Neuronal stem cell (in vitro differentiated cells): ENCODE data around the gene MMP14. TPM values are rescaled to one million over a fixed set of nuclear protein-coding genes. Genes with fewer than 3 reads are reported as not detected.
A peak's percentile ranks its signal among the peaks of the same experiment; 100 is the strongest.

Experiments
- DNase-seq: peaks from one replicate; pipeline ENCODE4 v3.0.0-alpha.2; 2013; ENCODE audit warnings: low spot score
- H2AFZ ChIP-seq: one replicate; pipeline ENCODE4 v1.6.1; 2013; ENCODE audit warnings: mild to moderate bottlenecking, low read length, inconsistent platforms
- H2AK5ac ChIP-seq: 2 replicates; pipeline ENCODE4 v1.6.1; 2013; ENCODE audit warnings: low read depth, mild to moderate bottlenecking, inconsistent platforms, low read length, moderate library complexity, mixed read lengths
- H2BK120ac ChIP-seq: 2 replicates; pipeline ENCODE4 v1.6.1; 2013; ENCODE audit warnings: low read depth, mild to moderate bottlenecking, inconsistent platforms, low read length, moderate library complexity, mixed read lengths
- H2BK12ac ChIP-seq: one replicate; pipeline ENCODE4 v1.6.1; 2013; ENCODE audit warnings: low read length, inconsistent platforms
- H2BK15ac ChIP-seq: 2 replicates; pipeline ENCODE4 v1.6.1; 2013; ENCODE audit warnings: mild to moderate bottlenecking, low read length, inconsistent platforms, mixed read lengths
- H2BK5ac ChIP-seq: one replicate; pipeline ENCODE4 v1.6.1; 2013; ENCODE audit warnings: inconsistent platforms, mild to moderate bottlenecking, low read length, moderate library complexity
- H3K14ac ChIP-seq: one replicate; pipeline ENCODE4 v1.6.1; 2013; ENCODE audit warnings: low read length, inconsistent platforms
- H3K18ac ChIP-seq: 2 replicates; pipeline ENCODE4 v1.6.1; 2013; ENCODE audit warnings: low read length, inconsistent platforms
- H3K23ac ChIP-seq: 2 replicates; pipeline ENCODE4 v1.6.1; 2013; ENCODE audit warnings: low read depth, mild to moderate bottlenecking, mixed read lengths, low read length, inconsistent platforms; ENCODE audit not compliant: poor library complexity
- H3K27ac ChIP-seq: replicated peaks from 3 replicates; pipeline ENCODE4 v1.5.1; 2013; ENCODE audit warnings: low read length, inconsistent platforms
- H3K27me3 ChIP-seq, 3 experiments: 2 replicates each; pipeline ENCODE4 v1.6.1; 2013; ENCODE audit warnings: low read length in 3 of 3, mild to moderate bottlenecking in 2 of 3, inconsistent platforms in 1 of 3, low read depth in 1 of 3, mixed read lengths in 1 of 3, moderate library complexity in 1 of 3; ENCODE audit not compliant: control insufficient read depth in 3 of 3, insufficient read depth in 3 of 3
- H3K36me3 ChIP-seq, 2 donors: replicated peaks in 1 of 2; 2 replicates each; pipeline ENCODE4 v1.6.1; 2013; ENCODE audit warnings: low read length in 2 of 2; ENCODE audit not compliant: control insufficient read depth in 2 of 2, insufficient read depth in 2 of 2
- H3K4ac ChIP-seq: 2 replicates; pipeline ENCODE4 v1.6.1; 2013; ENCODE audit warnings: inconsistent platforms, mild to moderate bottlenecking, low read length, moderate library complexity
- H3K4me1 ChIP-seq, 2 donors: 1 replicate in 1 of 2; 2 replicates in 1 of 2; pipeline ENCODE4 v1.6.1; 2013; ENCODE audit warnings: low read length in 2 of 2, low read depth in 1 of 2; ENCODE audit not compliant: control insufficient read depth in 2 of 2, insufficient read depth in 1 of 2
- H3K4me2 ChIP-seq: one replicate; pipeline ENCODE4 v1.6.1; 2013; ENCODE audit warnings: mild to moderate bottlenecking, low read length, inconsistent platforms; ENCODE audit not compliant: insufficient read depth, poor library complexity, severe bottlenecking
- H3K4me3 ChIP-seq, 2 donors: 2 replicates each; pipeline ENCODE4 v1.5.1; 2013; ENCODE audit warnings: low read length in 2 of 2, mild to moderate bottlenecking in 2 of 2, inconsistent platforms in 1 of 2, moderate library complexity in 1 of 2
- H3K79me1 ChIP-seq: one replicate; pipeline ENCODE4 v1.6.1; 2013; ENCODE audit warnings: low read depth, mild to moderate bottlenecking, inconsistent platforms, low read length, moderate library complexity
- H3K9ac ChIP-seq: one replicate; pipeline ENCODE4 v1.6.1; 2013; ENCODE audit warnings: mild to moderate bottlenecking, low read depth, low read length, inconsistent platforms; ENCODE audit not compliant: poor library complexity
- H3K9me3 ChIP-seq, 2 donors: replicated peaks in 1 of 2; 2 replicates each; pipeline versions ENCODE3 to v1.6.1; 2013; ENCODE audit warnings: low read length in 2 of 2, mild to moderate bottlenecking in 2 of 2, inconsistent platforms in 1 of 2, low read depth in 1 of 2, mixed read lengths in 1 of 2, moderate library complexity in 1 of 2; ENCODE audit not compliant: control insufficient read depth in 2 of 2, insufficient read depth in 1 of 2
- H4K8ac ChIP-seq: one replicate; pipeline ENCODE4 v1.6.1; 2013; ENCODE audit warnings: low read depth, mild to moderate bottlenecking, inconsistent platforms, low read length, moderate library complexity
- H4K91ac ChIP-seq: one replicate; pipeline ENCODE4 v1.6.1; 2013; ENCODE audit warnings: low read length, low read depth, mild to moderate bottlenecking, inconsistent platforms; ENCODE audit not compliant: poor library complexity
- WGBS, 2 donors: extraction: QIAGEN DNeasy Blood & Tissue Kit; methylation state at CpG; one replicate each; pipeline ENCODE4 v1.1.7; 2013; ENCODE audit warnings: missing lambda C conversion rate in 2 of 2, mixed read lengths in 1 of 2; ENCODE audit not compliant: insufficient read length in 2 of 2, insufficient replicate concordance in 1 of 2; ENCODE audit errors: extremely low coverage in 2 of 2; 5-methylcytosine and 5-hydroxymethylcytosine counted together
- polyA plus RNA-seq, 2 experiments: library from polyadenylated mRNA; stranded (reverse); fragments of 200-250 nt; gene quantifications; one replicate each; pipeline ENCODE4 v1.2.3, GENCODE V29; 2013

Gene MMP14
- polyA plus RNA-seq (2013, experiment 1 of 2), result 34.0 TPM
- 34.3 TPM for polyA plus RNA-seq (2013, experiment 2 of 2)

DNA sequence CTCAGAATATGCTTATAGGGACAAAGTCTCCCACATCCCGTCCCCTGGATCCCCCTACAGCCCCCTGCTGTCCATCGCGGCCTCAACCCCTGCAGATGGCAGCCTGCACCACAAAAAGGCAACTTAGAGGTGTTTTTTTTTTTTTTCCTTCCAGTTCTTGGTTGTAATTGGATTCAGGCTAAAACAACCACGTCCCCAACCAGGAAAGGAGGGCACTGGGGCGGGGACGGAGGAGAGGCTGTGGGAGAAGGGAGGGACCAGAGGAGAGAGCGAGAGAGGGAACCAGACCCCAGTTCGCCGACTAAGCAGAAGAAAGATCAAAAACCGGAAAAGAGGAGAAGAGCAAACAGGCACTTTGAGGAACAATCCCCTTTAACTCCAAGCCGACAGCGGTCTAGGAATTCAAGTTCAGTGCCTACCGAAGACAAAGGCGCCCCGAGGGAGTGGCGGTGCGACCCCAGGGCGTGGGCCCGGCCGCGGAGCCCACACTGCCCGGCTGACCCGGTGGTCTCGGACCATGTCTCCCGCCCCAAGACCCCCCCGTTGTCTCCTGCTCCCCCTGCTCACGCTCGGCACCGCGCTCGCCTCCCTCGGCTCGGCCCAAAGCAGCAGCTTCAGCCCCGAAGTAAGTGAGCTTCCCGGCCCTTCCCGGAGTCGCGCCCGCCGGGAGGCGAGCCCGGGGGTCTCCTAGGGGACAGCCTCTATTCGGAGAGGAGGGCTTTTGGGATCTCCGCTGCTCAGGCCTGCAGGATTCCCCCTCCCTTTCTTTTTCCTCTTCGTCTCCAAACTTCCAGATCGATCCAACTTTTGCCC lies at the start of gene MMP14:
TSS of gene MMP14 (plus strand) at position 285 of the 813 bp plus-strand sequence. CDS start at position 518, 233 bp downstream.
- Histone ChIP-seq H2BK15ac (peak within 1 kb of the TSS; percentile 47), H2BK12ac (no peak within 1 kb of the TSS), H2AK5ac (peak within 1 kb of the TSS; percentile 76), H3K4me3 (peak within 1 kb of the TSS in 1 of 2 donors; percentile 79), H3K27me3 (peaks cover 0 to 24% (median 3%) of the 10 kb centered on the region in 3 experiments), H3K14ac (peak within 1 kb of the TSS; percentile 90), H4K91ac (no peak within 1 kb of the TSS), H3K27ac (no peak within 1 kb of the TSS), H2BK120ac (peak within 1 kb of the TSS; percentile 52), H2AFZ (no peak within 1 kb of the TSS), H2BK5ac (no peak within 1 kb of the TSS), H3K4ac (no peak within 1 kb of the TSS), H3K9ac (peak within 1 kb of the TSS; percentile 83), H3K23ac (peak within 1 kb of the TSS; percentile 36), H3K9me3 (peaks cover 0 to 5% of the 10 kb centered on the region in 2 donors), H3K36me3 (peaks cover 11 to 38% of the 10 kb centered on the region in 2 donors), H3K4me2 (peak within 1 kb of the TSS; percentile 84), H3K18ac (peak within 1 kb of the TSS; percentile 95), H3K4me1 (peaks cover 0 to 6% of the 10 kb centered on the region in 2 donors), H4K8ac (peak within 1 kb of the TSS; percentile 45), H3K79me1 (no peaks in the 10 kb centered on the region)
- DNase-seq, result no peak
- no CpG with 5 or more reads among the region's 46 CpGs for WGBS, 2 donors

GRCh38 chr14:22786685-22787084 lies 49.7 kb upstream of the MMP14 start:
- H3K27me3 ChIP-seq, result no peaks in the 10 kb centered on the region
- WGBS, 2 donors, result no CpG with 5 or more reads among the region's 4 CpGs
- H3K4ac ChIP-seq, result no peak overlapping the region
- H3K4me1 ChIP-seq, result no peaks in the 10 kb centered on the region
- no peak overlapping the region for H3K23ac ChIP-seq
- H3K4me3 ChIP-seq, result no peak overlapping the region
- H3K27ac ChIP-seq, result no peak overlapping the region
- no peak overlapping the region for H4K91ac ChIP-seq
- H3K36me3 ChIP-seq, result no peaks in the 10 kb centered on the region
- no peak overlapping the region for H2BK15ac ChIP-seq
- no peak for DNase-seq
- H2BK12ac ChIP-seq, result no peak overlapping the region
- H2BK120ac ChIP-seq, result no peak overlapping the region
- H4K8ac ChIP-seq, result no peak overlapping the region
- no peak overlapping the region for H3K14ac ChIP-seq
- H3K79me1 ChIP-seq, result no peaks in the 10 kb centered on the region
- no peak overlapping the region for H2AFZ ChIP-seq
- H2BK5ac ChIP-seq, result no peak overlapping the region
- H3K9ac ChIP-seq, result no peak overlapping the region
- no peak overlapping the region for H2AK5ac ChIP-seq
- no peak overlapping the region for H3K18ac ChIP-seq
- no peak overlapping the region for H3K4me2 ChIP-seq
- H3K9me3 ChIP-seq, result no peaks in the 10 kb centered on the region

GRCh38 chr14:22791301-22791700 lies 45.1 kb upstream of the MMP14 start:
- no peak for DNase-seq
- Histone ChIP-seq H3K9me3 (no peaks in the 10 kb centered on the region), H3K4me2 (no peak overlapping the region), H3K27me3 (peaks cover 0 to 8% (median 0%) of the 10 kb centered on the region in 3 experiments), H2BK12ac (no peak overlapping the region), H3K4me3 (no peak overlapping the region), H3K4ac (no peak overlapping the region), H3K36me3 (no peaks in the 10 kb centered on the region), H3K79me1 (no peaks in the 10 kb centered on the region), H3K9ac (no peak overlapping the region), H4K8ac (no peak overlapping the region), H3K14ac (no peak overlapping the region), H4K91ac (no peak overlapping the region), H3K23ac (no peak overlapping the region), H2AFZ (peak overlapping the region; percentile 16), H2BK5ac (no peak overlapping the region), H3K27ac (no peak overlapping the region), H2BK120ac (no peak overlapping the region), H2BK15ac (no peak overlapping the region), H3K18ac (no peak overlapping the region), H3K4me1 (no peaks in the 10 kb centered on the region), H2AK5ac (no peak overlapping the region)
- no CpG with 5 or more reads among the region's 3 CpGs for WGBS, 2 donors

DNA sequence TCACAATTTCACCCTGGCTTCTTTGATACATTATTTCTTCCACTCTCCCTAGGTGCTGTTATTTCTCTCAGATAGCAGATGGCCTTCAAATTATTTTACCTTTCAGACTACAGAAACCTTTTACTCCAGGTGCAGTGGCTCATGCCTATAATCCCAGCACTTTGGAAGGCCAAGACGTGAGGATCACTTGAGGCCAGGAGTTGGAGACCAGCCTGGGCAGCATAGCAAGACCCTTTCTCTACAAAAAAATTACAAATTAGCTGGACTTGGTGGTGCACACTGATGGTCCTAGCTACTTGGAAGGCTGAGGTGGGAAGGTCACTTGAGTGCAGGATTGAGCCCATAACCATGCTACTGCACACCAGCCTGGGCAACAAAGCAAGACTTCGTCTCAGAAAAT lies 44.2 kb upstream of the MMP14 start:
- Histone ChIP-seq H3K18ac (no peak overlapping the region), H3K4me2 (no peak overlapping the region), H3K4me1 (no peaks in the 10 kb centered on the region), H3K4me3 (no peak overlapping the region), H2BK5ac (no peak overlapping the region), H3K4ac (no peak overlapping the region), H3K36me3 (no peaks in the 10 kb centered on the region), H2AFZ (no peak overlapping the region), H3K9me3 (no peaks in the 10 kb centered on the region), H2BK120ac (no peak overlapping the region), H4K8ac (no peak overlapping the region), H4K91ac (no peak overlapping the region), H2BK12ac (no peak overlapping the region), H3K9ac (no peak overlapping the region), H3K79me1 (no peaks in the 10 kb centered on the region), H3K27ac (no peak overlapping the region), H2BK15ac (no peak overlapping the region), H3K27me3 (peaks cover 0 to 10% (median 0%) of the 10 kb centered on the region in 3 experiments), H2AK5ac (no peak overlapping the region), H3K14ac (no peak overlapping the region), H3K23ac (no peak overlapping the region)
- no peak for DNase-seq
- WGBS, 2 donors, result no CpG with 5 or more reads among the region's 2 CpGs
